Measurements from ENCODE around the gene ZNF148.

Gene ZNF148

GRCh38 chr3:125236331-125236903 is 138.7 kb downstream of the ZNF148 start:
- TF ChIP-seq TAF1 (IDR thresholded peaks at IDR 0.05; ENCODE audit: borderline replicate concordance, insufficient read depth, low read length) (no peak), SIN3A (IDR thresholded peaks at IDR 0.05; ENCODE audit: borderline replicate concordance, insufficient read depth, low read length) (no peak)

- TF ChIP-seq TAF1 (IDR thresholded peaks at IDR 0.05; ENCODE audit: borderline replicate concordance, insufficient read depth, low read length) (no peak), FOXP2 (optimal IDR thresholded peaks at IDR 0.05; ENCODE audit: borderline replicate concordance, extremely low read depth, extremely low read length, insufficient read depth) (no peak), REST (IDR thresholded peaks at IDR 0.05; ENCODE audit: insufficient read depth in 1 of 2, low read depth in 2 of 2, low read length in 2 of 2) (no peak), SIN3A (IDR thresholded peaks at IDR 0.05; ENCODE audit: borderline replicate concordance, insufficient read depth, low read length) (no peak), POLR2AphosphoS5 (IDR thresholded peaks at IDR 0.05; ENCODE audit: low read depth, low read length) (no peak)
Measured at GRCh38 chr3:125234831-125235230, 140.3 kb downstream of the ZNF148 start.

- TF ChIP-seq POLR2AphosphoS5 (IDR thresholded peaks at IDR 0.05; ENCODE audit: low read depth, low read length) (no peak), TAF1 (IDR thresholded peaks at IDR 0.05; ENCODE audit: borderline replicate concordance, insufficient read depth, low read length) (no peak), SIN3A (IDR thresholded peaks at IDR 0.05; ENCODE audit: borderline replicate concordance, insufficient read depth, low read length) (no peak), FOXP2 (optimal IDR thresholded peaks at IDR 0.05; ENCODE audit: borderline replicate concordance, extremely low read depth, extremely low read length, insufficient read depth) (no peak), REST (IDR thresholded peaks at IDR 0.05; ENCODE audit: insufficient read depth in 1 of 2, low read depth in 2 of 2, low read length in 2 of 2) (no peak)
Measured at GRCh38 chr3:125232401-125232800, 142.7 kb downstream of the ZNF148 start.

- TF ChIP-seq FOXP2 (optimal IDR thresholded peaks at IDR 0.05; ENCODE audit: borderline replicate concordance, extremely low read depth, extremely low read length, insufficient read depth): no peak
- TF ChIP-seq SIN3A (IDR thresholded peaks at IDR 0.05; ENCODE audit: borderline replicate concordance, insufficient read depth, low read length): no peak
- no peak for TF ChIP-seq REST (IDR thresholded peaks at IDR 0.05; ENCODE audit: insufficient read depth in 1 of 2, low read depth in 2 of 2, low read length in 2 of 2)
- TF ChIP-seq POLR2AphosphoS5 (IDR thresholded peaks at IDR 0.05; ENCODE audit: low read depth, low read length): no peak
- no peak for TF ChIP-seq TAF1 (IDR thresholded peaks at IDR 0.05; ENCODE audit: borderline replicate concordance, insufficient read depth, low read length)
Measured at GRCh38 chr3:125231895-125232294, 143.2 kb downstream of the ZNF148 start.

GRCh38 chr3:125229707-125230106 is 145.4 kb downstream of the ZNF148 start:
- TF ChIP-seq POLR2AphosphoS5 (IDR thresholded peaks at IDR 0.05; ENCODE audit: low read depth, low read length) (no peak), TAF1 (IDR thresholded peaks at IDR 0.05; ENCODE audit: borderline replicate concordance, insufficient read depth, low read length) (no peak), REST (IDR thresholded peaks at IDR 0.05; ENCODE audit: insufficient read depth in 1 of 2, low read depth in 2 of 2, low read length in 2 of 2) (no peak), FOXP2 (optimal IDR thresholded peaks at IDR 0.05; ENCODE audit: borderline replicate concordance, extremely low read depth, extremely low read length, insufficient read depth) (no peak), SIN3A (IDR thresholded peaks at IDR 0.05; ENCODE audit: borderline replicate concordance, insufficient read depth, low read length) (no peak)
